ENCODE results near the gene KCNJ10. TPM values are rescaled to one million over a fixed set of nuclear protein-coding genes. Genes with fewer than 3 reads are reported as not detected.

KCNJ10 gene
- total RNA-seq, 1 experiment from 2014 or later = 1.4 TPM

GRCh38 chr1:160103658-160104408 lies 33.9 kb upstream of the KCNJ10 start:
- Mint-ChIP-seq H3K4me1 (peaks cover 44% of the 10 kb centered on the region), H3K4me3 (no peak overlapping the region), H3K9me3 (no peaks in the 10 kb centered on the region), H3K36me3 (no peaks in the 10 kb centered on the region), H3K27me3 (ENCODE audit: low read depth) (peaks cover 7% of the 10 kb centered on the region; the same call in 1 of the 2 replicates), H3K27ac (no peak overlapping the region)
- ChIA-PET POLR2A (no interaction called here), CTCF (interaction anchor here (0.6 to 9.3 kb wide), 21 partner anchors 9 to 1047 kb away, joined by 3 to 109 read pairs (median 5); partner anchors contain the start of genes ATP1A2 and PEX19)
- TF ChIP-seq FOXK1 (CRISPR knock-in tag; IDR thresholded peaks at IDR 0.05) (no peak), ZNF423 (CRISPR knock-in tag; IDR thresholded peaks at IDR 0.05) (peak; percentile 75; the same call in 1 of the 2 replicates), PRRX2 (CRISPR knock-in tag; IDR thresholded peaks at IDR 0.05) (no peak), ZNF121 (CRISPR knock-in tag; IDR thresholded peaks at IDR 0.05) (no peak)
- DNase-seq (ENCODE audit: low spot score) (no peak), ATAC-seq (no peak)

GRCh38 chr1:160101717-160102522 lies 32.0 kb upstream of the KCNJ10 start:
- CTCF ChIA-PET = interaction anchor here (0.5 to 9.3 kb wide), 32 partner anchors 8 to 1077 kb away, joined by 3 to 109 read pairs (median 8); partner anchors contain the start of genes ATP1A2, CASQ1 and PEX19
- Mint-ChIP-seq H3K36me3 (no peaks in the 10 kb centered on the region), H3K9me3 (no peaks in the 10 kb centered on the region), H3K4me1 (peaks cover 50% of the 10 kb centered on the region), H3K27ac (no peak overlapping the region), H3K4me3 (no peak overlapping the region), H3K27me3 (ENCODE audit: low read depth) (peaks cover 7% of the 10 kb centered on the region; the same call in 1 of the 2 replicates)
- ATAC-seq = no peak
- DNase-seq (ENCODE audit: low spot score) = no peak
- POLR2A ChIA-PET = no interaction called here
- no peak for TF ChIP-seq SMAD4 (CRISPR knock-in tag; IDR thresholded peaks at IDR 0.05)

DNA sequence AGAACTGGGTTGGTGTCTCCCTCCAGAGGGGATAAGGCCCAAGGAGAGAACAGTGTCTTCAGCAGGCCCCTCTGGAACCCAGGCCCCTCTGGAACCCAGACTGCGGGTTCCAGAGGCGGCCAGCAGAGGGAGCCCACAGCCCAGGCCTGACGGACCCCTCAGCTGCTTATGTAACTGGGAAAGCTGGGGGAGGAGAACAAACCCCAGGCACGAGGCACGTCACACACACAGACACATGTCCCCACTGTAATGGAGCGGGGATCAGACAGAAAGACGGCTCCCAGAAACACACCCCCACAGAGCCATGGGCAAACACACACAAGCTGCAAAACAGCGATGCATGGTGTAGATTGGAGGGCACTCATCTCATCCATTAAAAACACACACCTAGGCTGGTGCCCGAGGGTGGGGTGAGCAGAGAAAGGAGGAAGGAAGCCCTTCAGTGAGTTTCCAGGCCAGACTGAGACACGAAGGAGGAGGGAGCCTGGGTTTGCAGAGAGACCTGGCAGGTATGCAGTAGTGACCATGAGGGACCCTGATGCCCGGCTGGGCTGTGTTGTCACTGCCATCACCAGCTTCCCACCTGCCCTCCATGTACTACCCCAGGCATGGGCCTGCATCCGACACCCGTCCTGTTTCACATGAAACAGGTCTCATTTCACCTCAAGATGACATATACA lies 31.2 kb upstream of the KCNJ10 start:
- ChIA-PET CTCF (interaction anchor here (0.5 to 9.3 kb wide), 44 partner anchors 9 to 1078 kb away, joined by 3 to 109 read pairs (median 5); partner anchors contain the start of genes ATP1A2, CASQ1, DCAF8 and PEX19), POLR2A (interaction anchor here (0.6 to 1.2 kb wide), 2 partner anchors 15 to 151 kb away, joined by 3 to 4 read pairs; no protein-coding TSS in a partner anchor)
- Mint-ChIP-seq H3K4me3 (peak overlapping the region; percentile 41; the same call in 1 of the 2 replicates), H3K4me1 (peaks cover 58% of the 10 kb centered on the region), H3K27ac (peak overlapping the region; percentile 57; the same call in 1 of the 2 replicates), H3K27me3 (ENCODE audit: low read depth) (peaks cover 5% of the 10 kb centered on the region; the same call in 1 of the 2 replicates), H3K36me3 (no peaks in the 10 kb centered on the region), H3K9me3 (no peaks in the 10 kb centered on the region)
- peak; percentile 86 for DNase-seq (ENCODE audit: low spot score)
- TF ChIP-seq EMX1 (CRISPR knock-in tag; IDR thresholded peaks at IDR 0.05) (no peak), MYBL2 (CRISPR knock-in tag; IDR thresholded peaks at IDR 0.05) (no peak), ZNF317 (CRISPR knock-in tag; IDR thresholded peaks at IDR 0.05; ENCODE audit: borderline replicate concordance, low read depth) (no peak), PRRX2 (CRISPR knock-in tag; IDR thresholded peaks at IDR 0.05) (no peak), E2F1 (CRISPR knock-in tag; IDR thresholded peaks at IDR 0.05) (no peak), ETV6 (CRISPR knock-in tag; IDR thresholded peaks at IDR 0.05) (peak; percentile 76; the same call in 1 of the 2 replicates), ZBTB43 (CRISPR knock-in tag; IDR thresholded peaks at IDR 0.05) (no peak), STAT6 (CRISPR knock-in tag; conservative IDR thresholded peaks at IDR 0.05; ENCODE audit: low read depth) (no peak), SMAD4 (CRISPR knock-in tag; IDR thresholded peaks at IDR 0.05) (no peak), GABPB1 (CRISPR knock-in tag; IDR thresholded peaks at IDR 0.05) (0 out of 2 replicates have a peak, but pooled peaks have one; percentile 29), SOX15 (CRISPR knock-in tag; IDR thresholded peaks at IDR 0.05) (no peak), NR1H2 (CRISPR knock-in tag; IDR thresholded peaks at IDR 0.05) (no peak), ATF2 (CRISPR knock-in tag; IDR thresholded peaks at IDR 0.05; ENCODE audit: borderline replicate concordance, low read depth) (no peak)
- TF ChIP-seq, protein P1, sequence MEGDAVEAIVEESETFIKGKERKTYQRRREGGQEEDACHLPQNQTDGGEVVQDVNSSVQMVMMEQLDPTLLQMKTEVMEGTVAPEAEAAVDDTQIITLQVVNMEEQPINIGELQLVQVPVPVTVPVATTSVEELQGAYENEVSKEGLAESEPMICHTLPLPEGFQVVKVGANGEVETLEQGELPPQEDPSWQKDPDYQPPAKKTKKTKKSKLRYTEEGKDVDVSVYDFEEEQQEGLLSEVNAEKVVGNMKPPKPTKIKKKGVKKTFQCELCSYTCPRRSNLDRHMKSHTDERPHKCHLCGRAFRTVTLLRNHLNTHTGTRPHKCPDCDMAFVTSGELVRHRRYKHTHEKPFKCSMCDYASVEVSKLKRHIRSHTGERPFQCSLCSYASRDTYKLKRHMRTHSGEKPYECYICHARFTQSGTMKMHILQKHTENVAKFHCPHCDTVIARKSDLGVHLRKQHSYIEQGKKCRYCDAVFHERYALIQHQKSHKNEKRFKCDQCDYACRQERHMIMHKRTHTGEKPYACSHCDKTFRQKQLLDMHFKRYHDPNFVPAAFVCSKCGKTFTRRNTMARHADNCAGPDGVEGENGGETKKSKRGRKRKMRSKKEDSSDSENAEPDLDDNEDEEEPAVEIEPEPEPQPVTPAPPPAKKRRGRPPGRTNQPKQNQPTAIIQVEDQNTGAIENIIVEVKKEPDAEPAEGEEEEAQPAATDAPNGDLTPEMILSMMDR (IDR thresholded peaks at IDR 0.05) = peak; percentile 87
- peak; percentile 64 for ATAC-seq

All from WTC11 (cell line).